Measurements from ENCODE around the gene RUFY4.

- TF ChIP-seq CTCF (IDR thresholded peaks at IDR 0.05): no peak
- TF ChIP-seq POLR2A (IDR thresholded peaks at IDR 0.05): no peak
These were observed 20.2 kb downstream of the RUFY4 start for GRCh38 chr2:218089259-218089658.
